ENCODE data around the gene PRLHR.

The PRLHR gene

DNA sequence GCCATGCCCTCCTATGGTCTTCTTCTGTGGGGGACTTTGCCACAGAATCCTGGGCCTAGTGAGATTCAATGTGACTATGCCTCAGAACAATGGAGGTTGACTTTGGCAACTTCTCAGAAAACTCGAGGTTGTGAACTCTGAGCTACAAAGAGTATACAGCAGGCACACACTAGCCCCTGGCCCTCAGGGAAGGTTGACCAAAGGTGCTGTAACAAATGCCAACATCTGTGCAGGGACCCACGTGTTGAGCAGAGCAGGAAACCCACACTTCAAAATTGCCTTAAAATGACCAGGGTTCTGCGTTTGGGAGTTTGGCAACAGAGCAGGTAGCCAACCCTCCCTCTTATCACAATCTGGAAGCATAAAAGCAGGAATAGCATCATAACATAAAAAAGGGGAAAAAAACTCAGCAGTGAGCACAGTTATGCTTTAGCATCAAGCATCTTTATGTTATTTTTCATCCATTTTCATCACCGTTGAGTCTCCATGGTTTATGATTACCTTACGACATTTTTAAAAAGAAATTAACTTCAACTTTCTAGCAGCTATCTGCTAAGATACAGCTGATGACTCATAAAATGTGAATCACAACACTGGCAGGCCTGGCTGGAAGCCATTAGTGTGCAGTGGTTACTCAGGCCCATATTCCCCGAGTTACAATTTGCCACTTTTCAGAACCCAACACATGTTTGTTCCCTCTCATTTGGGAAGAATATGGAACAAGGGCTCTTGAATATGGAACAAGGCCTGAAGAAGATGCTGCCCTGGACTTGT is 11.1 kb downstream of the PRLHR start:
- Histone ChIP-seq H3K4me3 (ENCODE audit: low read length) (no peak overlapping the region), H3K27ac (ENCODE audit: low read length) (no peak overlapping the region), H3K9ac (ENCODE audit: low read length) (no peak overlapping the region), H3K27me3 (ENCODE audit: low read depth, low read length) (0 out of 2 replicates have a peak, but pooled peaks cover 4% of the 10 kb centered on the region), H2AFZ (ENCODE audit: low read depth, low read length) (no peak overlapping the region), H4K20me1 (ENCODE audit: insufficient read depth, low read length) (no peaks in the 10 kb centered on the region), H3K4me2 (ENCODE audit: low read length) (no peak overlapping the region), H3K79me2 (ENCODE audit: low read length) (no peaks in the 10 kb centered on the region), H3K9me3 (ENCODE audit: insufficient read depth, low read length) (no peaks in the 10 kb centered on the region), H3K36me3 (replicated peaks; ENCODE audit: low read depth, low read length) (no peaks in the 10 kb centered on the region), H3K4me1 (ENCODE audit: low read length) (no peaks in the 10 kb centered on the region)
- TF ChIP-seq CTCF (IDR thresholded peaks at IDR 0.05; ENCODE audit: low read depth, low read length): no peak

DNA sequence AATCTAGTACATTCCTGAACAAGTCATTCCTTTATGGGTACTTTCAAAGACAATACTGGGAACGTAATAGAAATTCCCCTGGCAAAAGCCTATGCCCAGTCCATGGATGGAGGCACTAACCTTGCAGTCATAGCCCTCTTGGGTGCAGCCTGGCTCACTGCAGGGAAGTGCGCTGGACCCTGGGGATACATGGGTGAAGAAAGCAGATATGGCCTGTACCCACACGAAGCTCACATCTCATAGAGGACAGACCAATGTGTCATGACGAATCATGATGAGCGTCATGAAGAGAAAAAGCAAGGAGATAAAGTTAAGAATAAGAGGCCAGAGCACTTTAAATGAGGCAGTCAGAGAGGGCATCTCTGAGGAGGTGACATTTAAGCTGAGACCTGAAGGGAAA is 11.8 kb downstream of the PRLHR start:
- Histone ChIP-seq H2AFZ (ENCODE audit: low read depth, low read length) (no peak overlapping the region), H3K4me2 (ENCODE audit: low read length) (no peak overlapping the region), H3K27me3 (ENCODE audit: low read depth, low read length) (0 out of 2 replicates have a peak, but pooled peaks cover 4% of the 10 kb centered on the region), H3K4me1 (ENCODE audit: low read length) (no peaks in the 10 kb centered on the region), H3K4me3 (ENCODE audit: low read length) (no peak overlapping the region), H3K27ac (ENCODE audit: low read length) (no peak overlapping the region), H3K9me3 (ENCODE audit: insufficient read depth, low read length) (no peaks in the 10 kb centered on the region), H4K20me1 (ENCODE audit: insufficient read depth, low read length) (no peaks in the 10 kb centered on the region), H3K36me3 (replicated peaks; ENCODE audit: low read depth, low read length) (no peaks in the 10 kb centered on the region), H3K9ac (ENCODE audit: low read length) (no peak overlapping the region), H3K79me2 (ENCODE audit: low read length) (no peaks in the 10 kb centered on the region)
- TF ChIP-seq CTCF (IDR thresholded peaks at IDR 0.05; ENCODE audit: low read depth, low read length) (no peak), EZH2phosphoT487 (IDR thresholded peaks at IDR 0.05; ENCODE audit: low read depth) (no peak)

DNA sequence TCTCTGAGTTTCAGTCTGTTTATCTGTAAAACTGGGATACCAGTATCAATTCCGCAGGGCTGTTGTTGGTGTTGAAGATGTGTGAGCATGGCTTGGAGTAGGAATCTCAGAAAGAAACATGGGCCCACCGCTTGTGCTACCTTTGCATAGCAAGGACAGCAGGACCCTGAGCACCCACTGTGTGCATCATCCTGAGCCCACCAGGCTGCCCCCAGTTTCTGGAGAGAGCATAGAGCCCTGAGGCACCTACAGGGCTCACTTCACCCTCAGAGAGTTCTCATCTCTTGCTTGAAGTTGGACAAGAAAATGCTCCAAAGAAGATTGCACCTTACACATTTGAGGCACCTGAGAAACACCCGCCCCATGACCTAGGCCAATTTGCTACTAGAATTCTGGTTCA is 12.9 kb downstream of the PRLHR start:
- H3K27me3 ChIP-seq (ENCODE audit: low read depth, low read length): 0 out of 2 replicates have a peak, but pooled peaks cover 4% of the 10 kb centered on the region
- TF ChIP-seq CTCF (IDR thresholded peaks at IDR 0.05; ENCODE audit: low read depth, low read length): no peak
- no peak for TF ChIP-seq EZH2phosphoT487 (IDR thresholded peaks at IDR 0.05; ENCODE audit: low read depth)
- no peak overlapping the region for H3K4me2 ChIP-seq (ENCODE audit: low read length)
- H3K9ac ChIP-seq (ENCODE audit: low read length): no peak overlapping the region
- H3K27ac ChIP-seq (ENCODE audit: low read length): no peak overlapping the region
- H3K79me2 ChIP-seq (ENCODE audit: low read length): no peaks in the 10 kb centered on the region
- H2AFZ ChIP-seq (ENCODE audit: low read depth, low read length): no peak overlapping the region
- H3K4me3 ChIP-seq (ENCODE audit: low read length): no peak overlapping the region
- H3K9me3 ChIP-seq (ENCODE audit: insufficient read depth, low read length): no peaks in the 10 kb centered on the region
- H4K20me1 ChIP-seq (ENCODE audit: insufficient read depth, low read length): no peaks in the 10 kb centered on the region
- H3K36me3 ChIP-seq (replicated peaks; ENCODE audit: low read depth, low read length): no peaks in the 10 kb centered on the region
- H3K4me1 ChIP-seq (ENCODE audit: low read length): no peaks in the 10 kb centered on the region

DNA sequence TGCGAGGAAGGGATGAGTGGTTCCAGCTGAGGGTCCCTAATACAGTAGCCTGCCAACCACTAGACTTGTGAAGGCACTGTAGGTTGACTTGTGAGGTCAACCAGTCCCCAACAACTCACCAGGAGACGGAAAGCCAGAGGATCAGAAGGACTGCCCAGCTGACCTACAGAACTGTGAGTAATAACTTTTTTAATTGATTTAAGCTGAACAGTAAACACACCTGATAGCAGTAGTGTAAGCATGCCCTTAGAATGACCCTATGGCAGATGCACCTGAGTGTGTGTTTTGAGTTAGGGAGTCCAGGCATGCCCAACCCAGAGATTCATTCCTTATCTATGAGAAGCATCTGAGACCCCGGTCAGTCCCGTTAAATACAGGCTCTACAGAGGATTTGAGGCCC is 14.1 kb downstream of the PRLHR start:
- Histone ChIP-seq H3K36me3 (replicated peaks; ENCODE audit: low read depth, low read length) (no peaks in the 10 kb centered on the region), H3K4me3 (ENCODE audit: low read length) (no peak overlapping the region), H3K27ac (ENCODE audit: low read length) (no peak overlapping the region), H3K9me3 (ENCODE audit: insufficient read depth, low read length) (no peaks in the 10 kb centered on the region), H3K9ac (ENCODE audit: low read length) (no peak overlapping the region), H2AFZ (ENCODE audit: low read depth, low read length) (no peak overlapping the region), H4K20me1 (ENCODE audit: insufficient read depth, low read length) (no peaks in the 10 kb centered on the region), H3K4me2 (ENCODE audit: low read length) (no peak overlapping the region), H3K79me2 (ENCODE audit: low read length) (no peaks in the 10 kb centered on the region), H3K4me1 (ENCODE audit: low read length) (no peaks in the 10 kb centered on the region), H3K27me3 (ENCODE audit: low read depth, low read length) (0 out of 2 replicates have a peak, but pooled peaks cover 4% of the 10 kb centered on the region)
- TF ChIP-seq EZH2phosphoT487 (IDR thresholded peaks at IDR 0.05; ENCODE audit: low read depth) (no peak), CTCF (IDR thresholded peaks at IDR 0.05; ENCODE audit: low read depth, low read length) (no peak)
